Natural killer cell (primary cell): ENCODE measurements around the gene RAP1GAP. TPM values are rescaled to one million over a fixed set of nuclear protein-coding genes. Genes with fewer than 3 reads are reported as not detected.

ENCODE experiments used
- total RNA-seq, 4 donors: library from RNA; stranded (reverse); fragments of 120-200 nt in 1 of 4; gene quantifications; one replicate each; pipeline versions ENCODE4 v1.2.3 to v1.2.4, GENCODE V29; 2013 to 2022

Gene RAP1GAP
- total RNA-seq, 3 donors from 2014 or later (not counting 1 experiment from before 2014, with no cell fraction given): 0.47 to 1.1 TPM; not detected in 1

Other genes with a start within 250 kb of the RAP1GAP start
- gene NBPF3, start 229.2 kb downstream of the RAP1GAP start, total RNA-seq: 10 to 100 TPM; 10.4 to 22.6 (median 13.1) TPM
- 1 to 10 TPM in 1 of 3 donors, not detected in 2; 2.4 TPM for gene ALPL, start 159.9 kb downstream of the RAP1GAP start, total RNA-seq
- gene USP48, start 113.8 kb upstream of the RAP1GAP start, total RNA-seq: 100 to 1,000 TPM in 1 of 3 donors, 10 to 100 TPM in 2; 71.4 to 127 (median 90.5) TPM
- 1 to 10 TPM; 2.8 to 3.9 (median 3.6) TPM for gene LDLRAD2, start 142.9 kb upstream of the RAP1GAP start, total RNA-seq